ENCODE results near the gene COA8.

Gene COA8

GRCh38 chr14:103625356-103626095, 62.8 kb downstream of the COA8 start:
- no peak for DNase-seq

DNA sequence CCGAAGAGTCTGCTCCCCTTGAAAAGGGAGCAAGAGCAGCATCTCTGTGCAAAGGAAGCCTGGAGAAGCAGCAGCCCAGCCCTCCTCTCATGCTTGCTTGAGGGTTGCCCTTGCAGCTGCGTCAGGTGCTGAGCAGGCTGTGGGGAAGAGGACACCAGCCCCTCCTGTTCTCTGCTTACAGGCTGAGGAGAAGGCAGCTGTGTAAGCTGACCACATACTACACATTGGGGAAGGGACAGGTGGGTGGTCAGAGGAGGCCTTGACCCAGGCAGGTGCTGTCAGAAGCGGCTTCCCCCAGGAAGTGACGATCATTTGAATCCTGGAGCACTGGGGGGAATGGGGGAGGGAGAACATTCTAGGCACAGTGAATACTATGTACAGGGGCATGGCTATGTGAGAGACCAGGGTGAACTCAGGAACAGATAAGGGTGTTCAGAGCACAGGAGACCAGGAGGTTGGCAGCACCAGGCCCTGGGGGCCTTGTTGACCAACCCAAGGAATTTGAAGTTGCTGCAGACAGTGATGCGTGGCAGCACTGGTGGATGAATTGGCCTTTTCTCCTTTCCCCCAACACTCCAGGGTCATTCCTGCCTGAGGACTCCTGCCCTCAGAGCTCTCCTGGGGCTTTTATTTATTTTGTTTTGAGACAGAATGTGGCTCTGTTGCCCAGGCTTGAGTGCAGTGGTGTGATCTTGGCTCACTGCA, 63.5 kb downstream of the COA8 start:
- DNase-seq = no peak

DNA sequence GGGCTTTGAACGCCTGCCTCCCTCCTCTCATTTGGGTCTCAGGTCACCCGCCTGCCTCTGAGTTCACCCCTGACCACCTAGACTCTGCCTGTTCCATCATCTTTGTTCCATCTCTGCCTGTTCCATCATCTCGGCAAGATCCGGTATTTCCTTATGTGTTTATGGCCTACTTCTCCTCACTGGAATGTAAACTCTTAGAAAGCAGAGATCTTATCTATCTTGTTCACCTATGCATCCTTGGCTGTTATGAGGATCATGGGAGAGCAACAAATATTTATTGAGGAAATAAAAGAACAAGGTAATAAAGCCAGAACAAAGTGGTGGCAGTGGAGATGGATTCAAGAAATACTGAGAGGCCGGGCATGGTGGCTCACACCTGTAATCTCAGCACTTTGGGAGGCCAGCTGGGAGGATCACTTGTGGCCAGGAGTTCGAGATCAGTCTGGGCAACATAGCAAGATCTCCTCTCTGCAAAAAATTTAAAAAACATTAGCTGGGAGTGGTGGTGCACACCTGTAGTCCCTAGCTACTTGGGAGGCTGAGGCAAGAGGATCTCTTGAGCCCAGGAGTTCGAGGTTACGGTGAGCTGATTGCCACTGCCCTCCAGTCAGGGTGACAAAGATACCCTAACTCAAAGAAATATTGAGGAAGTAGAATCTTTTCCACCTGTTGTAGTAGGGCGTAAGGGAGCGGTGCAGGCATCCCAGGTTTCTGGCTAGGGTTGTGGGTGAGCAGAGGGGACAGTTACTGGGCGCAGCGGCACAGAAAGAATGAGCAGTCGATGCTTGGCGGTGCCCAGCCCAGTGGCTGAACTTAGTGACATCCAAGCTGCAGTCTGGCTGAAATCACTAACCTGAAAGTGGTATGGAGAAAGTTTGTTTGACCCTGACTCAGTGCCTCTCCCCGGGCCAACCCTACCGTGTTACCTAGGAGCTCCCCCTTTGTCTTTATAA, 64.6 kb downstream of the COA8 start:
- no peak for DNase-seq

- no peak for DNase-seq
Observed at GRCh38 chr14:103628221-103628683, 65.5 kb downstream of the COA8 start.

GRCh38 chr14:103628684-103629502, 66.1 kb downstream of the COA8 start, which contains the start of gene KLC1:
Gene KLC1 (plus strand): TSS chr14:103629211. CDS start chr14:103654565, 25,354 bp downstream.
- DNase-seq = peak; percentile 37 to 71

DNA sequence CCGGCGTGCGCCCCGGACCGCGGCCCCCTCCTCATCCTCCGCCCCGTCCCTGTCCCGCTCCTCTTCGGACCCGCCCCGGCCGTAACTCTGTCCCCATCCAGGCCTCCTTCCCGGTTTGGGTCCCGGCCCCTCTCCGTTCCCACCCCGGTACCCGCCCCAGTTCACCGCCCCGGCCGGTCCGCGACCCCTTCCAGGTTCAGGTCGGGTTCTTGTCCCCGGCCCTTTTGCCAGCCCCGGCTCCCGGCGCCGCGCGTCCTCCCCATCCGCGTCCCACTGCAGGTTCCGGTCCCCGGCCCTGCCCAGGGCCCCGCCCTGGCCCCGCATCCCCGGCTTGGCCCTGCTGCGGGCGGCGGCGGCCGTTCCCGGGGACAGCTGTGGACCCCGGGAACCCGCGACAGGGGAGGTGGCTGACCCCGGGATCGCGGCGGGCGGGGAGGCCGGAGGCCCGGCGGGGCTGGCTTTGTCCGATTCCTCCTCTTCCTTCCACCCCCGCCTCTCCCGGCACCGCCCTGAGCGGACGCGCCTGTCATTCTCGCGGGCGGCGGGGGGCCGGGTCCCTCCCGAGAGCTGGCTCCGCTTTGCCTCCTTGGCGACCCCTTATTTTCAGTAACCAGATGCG, 66.9 kb downstream of the COA8 start:
- peak in 1 of 2 experiments; percentile 32 for DNase-seq

- DNase-seq = no peak
Observed at GRCh38 chr14:103630364-103631108, 67.8 kb downstream of the COA8 start.

GRCh38 chr14:103633391-103633790, 70.6 kb downstream of the COA8 start:
- peak; percentile 75 to 79 for DNase-seq

GRCh38 chr14:103634156-103634555, 71.4 kb downstream of the COA8 start:
- DNase-seq = no peak

- no peak for DNase-seq
Observed at GRCh38 chr14:103638594-103638993, 75.8 kb downstream of the COA8 start.

All from NCI-H524 (cell line).